ENCODE results near the gene HSD3B2.

The HSD3B2 gene

GRCh38 chr1:119414950-119415349 is at the start of gene HSD3B2:
TSS of gene HSD3B2 (plus strand) at chr1:119415150. CDS start at chr1:119415420, 270 bp downstream.
- in situ Hi-C loops (cut with MboI; ENCODE audit: low sequenced_read_pairs, unreplicated experiment): no loop called here
- TF ChIP-seq CTCF (IDR thresholded peaks at IDR 0.05; ENCODE audit: borderline replicate concordance, control extremely low read depth, extremely low read depth, insufficient read depth, missing control alignments): no peak
- DNase-seq (ENCODE audit: low spot score): no peak

GRCh38 chr1:119366424-119366823 is 48.5 kb upstream of the HSD3B2 start:
- no peak for TF ChIP-seq CTCF (IDR thresholded peaks at IDR 0.05; ENCODE audit: borderline replicate concordance, control extremely low read depth, extremely low read depth, insufficient read depth, missing control alignments)
- in situ Hi-C loops (cut with MboI; ENCODE audit: low sequenced_read_pairs, unreplicated experiment): loop anchor here (5.0 kb wide), 1 partner anchor 79 kb away; no protein-coding TSS in a partner anchor
- DNase-seq (ENCODE audit: low spot score): no peak

- in situ Hi-C loops (cut with MboI; ENCODE audit: low sequenced_read_pairs, unreplicated experiment): loop anchor here (5.0 kb wide), 1 partner anchor 80 kb away; no protein-coding TSS in a partner anchor
- TF ChIP-seq CTCF (IDR thresholded peaks at IDR 0.05; ENCODE audit: borderline replicate concordance, control extremely low read depth, extremely low read depth, insufficient read depth, missing control alignments): peak; percentile 69
- DNase-seq (ENCODE audit: low spot score): peak; percentile 62
Observed at GRCh38 chr1:119367432-119368124, 47.4 kb upstream of the HSD3B2 start.

- in situ Hi-C loops (cut with MboI; ENCODE audit: low sequenced_read_pairs, unreplicated experiment): loop anchor here (5.0 kb wide), 1 partner anchor 81 kb away; no protein-coding TSS in a partner anchor
- TF ChIP-seq CTCF (IDR thresholded peaks at IDR 0.05; ENCODE audit: borderline replicate concordance, control extremely low read depth, extremely low read depth, insufficient read depth, missing control alignments): no peak
- DNase-seq (ENCODE audit: low spot score): no peak
Observed at GRCh38 chr1:119368554-119368953, 46.4 kb upstream of the HSD3B2 start, which contains the start of gene HAO2. TSS of gene HAO2 (plus strand) at chr1:119368785. CDS start at chr1:119381086, 12,301 bp downstream.

GRCh38 chr1:119370748-119371147 is 44.2 kb upstream of the HSD3B2 start:
- DNase-seq (ENCODE audit: low spot score): no peak
- no peak for TF ChIP-seq CTCF (IDR thresholded peaks at IDR 0.05; ENCODE audit: borderline replicate concordance, control extremely low read depth, extremely low read depth, insufficient read depth, missing control alignments)
- in situ Hi-C loops (cut with MboI; ENCODE audit: low sequenced_read_pairs, unreplicated experiment): no loop called here

GRCh38 chr1:119371815-119372214 is 43.1 kb upstream of the HSD3B2 start:
- no peak for TF ChIP-seq CTCF (IDR thresholded peaks at IDR 0.05; ENCODE audit: borderline replicate concordance, control extremely low read depth, extremely low read depth, insufficient read depth, missing control alignments)
- DNase-seq (ENCODE audit: low spot score): no peak
- in situ Hi-C loops (cut with MboI; ENCODE audit: low sequenced_read_pairs, unreplicated experiment): no loop called here

Measured in GM13976 (cell line).